K562 (cell line): ENCODE data around the gene ZSCAN12.

Source experiments
- ESRRA ChIP-seq: fragments of 450-650 bp; IDR thresholded peaks from 2 replicates; pipeline ENCODE4 v1.6.1; 2014; ENCODE audit warnings: low read depth, mild to moderate bottlenecking, moderate library complexity, borderline replicate concordance
- FOXA3 ChIP-seq, 2 experiments: fragments of 450-650 bp in 1 of 2; sonication (generic) in 1 of 2; formaldehyde crosslinking; IDR thresholded peaks in 1 of 2; conservative IDR thresholded peaks in 1 of 2; 2 replicates each; pipeline versions ENCODE4 v1.4.0 to v1.8.0; 2020 to 2022; ENCODE audit warnings: mild to moderate bottlenecking in 2 of 2, missing genetic modification reagents in 1 of 2
- JUND ChIP-seq, 2 experiments: IDR thresholded peaks; 2 replicates in 1 of 2; 3 replicates in 1 of 2; pipeline ENCODE4 v1.6.1; 2011; ENCODE audit warnings: borderline replicate concordance in 2 of 2, low read depth in 2 of 2, low read length in 2 of 2, improper control_type of control experiment in 1 of 2, missing biosample characterization in 1 of 2, missing genetic modification characterization in 1 of 2, missing genetic modification reagents in 1 of 2
- KLF6 ChIP-seq: fragments of 250-450 bp; sonication (Bioruptor Pico); IDR thresholded peaks from 2 replicates; pipeline ENCODE4 v1.4.0; 2020; ENCODE audit warnings: mild to moderate bottlenecking, moderate library complexity, borderline replicate concordance
- MAFF ChIP-seq: IDR thresholded peaks from 2 replicates; pipeline ENCODE4 v1.6.1; 2012; ENCODE audit warnings: low read length, improper control_type of control experiment
- MYC ChIP-seq, 2 experiments: fragments of 250-450 bp in 1 of 2; sonication (Bioruptor Pico) in 1 of 2; IDR thresholded peaks; 2 replicates each; pipeline versions ENCODE4 v1.5.1 to v1.6.1; 2012 to 2021; ENCODE audit warnings: low read depth in 2 of 2, borderline replicate concordance in 1 of 2, improper control_type of control experiment in 1 of 2, low read length in 1 of 2, mild to moderate bottlenecking in 1 of 2, moderate library complexity in 1 of 2
- POLR2A ChIP-seq: fragments of 450-650 bp; conservative IDR thresholded peaks from 2 replicates; pipeline ENCODE4 v1.6.1; 2016
- TBP ChIP-seq: optimal IDR thresholded peaks from 2 replicates; pipeline ENCODE3; 2011; ENCODE audit warnings: low read depth, low read length, improper control_type of control experiment
- ZKSCAN8 ChIP-seq: fragments of 200-800 bp; sonication (Bioruptor generic); IDR thresholded peaks from 2 replicates; pipeline ENCODE4 v1.6.1; 2016; ENCODE audit warnings: missing genetic modification characterization, missing compliant biosample characterization
- ZNF175 ChIP-seq: fragments of 200-800 bp; sonication (Bioruptor generic); IDR thresholded peaks from 2 replicates; pipeline ENCODE4 v1.6.1; 2016; ENCODE audit warnings: low read depth, mild to moderate bottlenecking, missing genetic modification characterization, missing compliant biosample characterization
- ZSCAN29 ChIP-seq: fragments of 450-650 bp; IDR thresholded peaks from 2 replicates; pipeline ENCODE4 v1.6.1; 2017
- TF ChIP-seq, protein P1 (sequence below): sonication (generic); formaldehyde crosslinking; IDR thresholded peaks from 2 replicates; pipeline ENCODE4 v1.8.1; 2022; ENCODE audit warnings: missing genetic modification reagents
- TF ChIP-seq, protein P2 (sequence below), 3 experiments: IDR thresholded peaks in 2 of 3; conservative IDR thresholded peaks in 1 of 3; 2 replicates each; pipeline ENCODE4 v1.5.1; 2011 to 2012; ENCODE audit warnings: low read length in 3 of 3, mild to moderate bottlenecking in 3 of 3, control low read depth in 2 of 3, improper control_type of control experiment in 1 of 3, inconsistent platforms in 1 of 3, low read depth in 1 of 3, mixed read lengths in 1 of 3, moderate library complexity in 1 of 3; ENCODE audit not compliant: insufficient read depth in 2 of 3

DNA sequence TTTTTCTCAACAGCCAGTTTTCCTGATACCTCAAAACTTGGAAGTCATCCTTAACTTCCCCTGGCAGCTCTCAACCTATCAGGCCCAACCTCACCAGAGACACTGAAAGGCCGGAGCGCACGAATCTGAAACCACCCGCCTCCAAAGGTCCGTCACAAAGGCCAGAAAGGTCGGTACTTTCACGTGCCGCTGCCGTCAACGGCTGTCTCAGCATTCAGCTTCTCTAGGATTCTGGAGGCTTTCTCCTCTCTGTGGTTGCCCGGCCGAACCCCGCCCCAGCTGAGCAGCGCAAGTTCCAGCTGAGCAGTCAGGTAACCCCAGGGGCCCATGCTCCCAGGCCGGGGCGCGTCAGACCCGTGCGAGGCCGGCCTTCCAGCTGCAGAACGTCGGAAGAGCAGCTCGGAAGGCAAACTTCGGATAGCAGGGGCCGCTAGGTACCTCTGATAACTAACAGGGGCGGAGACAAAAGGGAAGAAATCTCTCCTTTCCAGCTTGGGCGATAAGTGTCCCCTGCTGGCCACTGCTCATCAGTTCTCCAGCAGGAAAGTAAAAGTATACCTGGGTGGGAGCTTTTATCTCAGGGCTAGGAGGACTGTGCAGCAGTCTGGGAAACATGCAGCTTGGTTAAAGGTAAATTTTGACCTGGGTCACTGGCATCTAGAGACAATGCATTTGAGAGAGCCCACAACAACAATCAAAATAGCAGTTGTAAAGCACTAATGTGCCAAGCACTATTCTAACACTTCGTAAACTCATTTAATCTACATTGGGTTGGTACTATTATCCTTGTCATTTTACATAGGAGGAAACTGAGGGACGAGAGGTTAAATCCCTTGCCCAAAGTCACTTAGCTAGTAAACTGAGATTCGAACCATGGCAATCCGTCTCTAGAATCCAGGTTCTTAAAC, 16.1 kb downstream of the ZSCAN12 start:
- TF ChIP-seq MAFF = no peak
- no peak for TF ChIP-seq FOXA3 (CRISPR knock-in tag; conservative IDR thresholded peaks at IDR 0.05 in 1 of 2, IDR thresholded peaks at IDR 0.05 in 1 of 2)
- TF ChIP-seq KLF6 (CRISPR knock-in tag) = no peak
- TF ChIP-seq POLR2A = peak; percentile 35; the same call in 1 of the 2 replicates
- no peak for TF ChIP-seq ZKSCAN8
- TF ChIP-seq, protein P1, sequence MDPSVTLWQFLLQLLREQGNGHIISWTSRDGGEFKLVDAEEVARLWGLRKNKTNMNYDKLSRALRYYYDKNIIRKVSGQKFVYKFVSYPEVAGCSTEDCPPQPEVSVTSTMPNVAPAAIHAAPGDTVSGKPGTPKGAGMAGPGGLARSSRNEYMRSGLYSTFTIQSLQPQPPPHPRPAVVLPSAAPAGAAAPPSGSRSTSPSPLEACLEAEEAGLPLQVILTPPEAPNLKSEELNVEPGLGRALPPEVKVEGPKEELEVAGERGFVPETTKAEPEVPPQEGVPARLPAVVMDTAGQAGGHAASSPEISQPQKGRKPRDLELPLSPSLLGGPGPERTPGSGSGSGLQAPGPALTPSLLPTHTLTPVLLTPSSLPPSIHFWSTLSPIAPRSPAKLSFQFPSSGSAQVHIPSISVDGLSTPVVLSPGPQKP (CRISPR knock-in tag) = no peak
- peak; percentile 52; the same call in 1 of the 2 replicates for TF ChIP-seq MYC (IDR thresholded peaks at IDR 0.05; ENCODE audit: low read depth, low read length)
- no peak; the same call in 1 of the 2 replicates for TF ChIP-seq MYC (CRISPR knock-in tag; IDR thresholded peaks at IDR 0.05; ENCODE audit: borderline replicate concordance, low read depth)
- TF ChIP-seq JUND (IDR thresholded peaks at IDR 0.05; ENCODE audit: borderline replicate concordance, low read depth, low read length) = no peak; the same call in 1 of the 2 replicates
- TF ChIP-seq JUND (tag; IDR thresholded peaks at IDR 0.05; ENCODE audit: borderline replicate concordance, low read depth, low read length) = no peak; the same call in 2 of the 3 replicates
- TF ChIP-seq ESRRA = peak; percentile 52; the same call in 1 of the 2 replicates
- TF ChIP-seq ZNF175 (CRISPR knock-in tag) = no peak
- TF ChIP-seq, protein P2, sequence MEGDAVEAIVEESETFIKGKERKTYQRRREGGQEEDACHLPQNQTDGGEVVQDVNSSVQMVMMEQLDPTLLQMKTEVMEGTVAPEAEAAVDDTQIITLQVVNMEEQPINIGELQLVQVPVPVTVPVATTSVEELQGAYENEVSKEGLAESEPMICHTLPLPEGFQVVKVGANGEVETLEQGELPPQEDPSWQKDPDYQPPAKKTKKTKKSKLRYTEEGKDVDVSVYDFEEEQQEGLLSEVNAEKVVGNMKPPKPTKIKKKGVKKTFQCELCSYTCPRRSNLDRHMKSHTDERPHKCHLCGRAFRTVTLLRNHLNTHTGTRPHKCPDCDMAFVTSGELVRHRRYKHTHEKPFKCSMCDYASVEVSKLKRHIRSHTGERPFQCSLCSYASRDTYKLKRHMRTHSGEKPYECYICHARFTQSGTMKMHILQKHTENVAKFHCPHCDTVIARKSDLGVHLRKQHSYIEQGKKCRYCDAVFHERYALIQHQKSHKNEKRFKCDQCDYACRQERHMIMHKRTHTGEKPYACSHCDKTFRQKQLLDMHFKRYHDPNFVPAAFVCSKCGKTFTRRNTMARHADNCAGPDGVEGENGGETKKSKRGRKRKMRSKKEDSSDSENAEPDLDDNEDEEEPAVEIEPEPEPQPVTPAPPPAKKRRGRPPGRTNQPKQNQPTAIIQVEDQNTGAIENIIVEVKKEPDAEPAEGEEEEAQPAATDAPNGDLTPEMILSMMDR (IDR thresholded peaks at IDR 0.05 in 2 of 3, conservative IDR thresholded peaks at IDR 0.05 in 1 of 3; ENCODE audit: insufficient read depth in 2 of 3, low read depth in 1 of 3, low read length in 3 of 3) = peak; percentile 59 to 71 (median 68)
- TF ChIP-seq TBP = peak; percentile 66
- no peak for TF ChIP-seq ZSCAN29
